Prostate gland (tissue), 2 donors: ENCODE data around the gene MYO1G.

ENCODE experiments used
- CTCF ChIP-seq, 4 experiments: fragments of 200-600 bp in 2 of 4; fragments of 450-650 bp in 2 of 4; sonication (generic) in 2 of 4; IDR thresholded peaks; 1 replicate in 3 of 4; 2 replicates in 1 of 4; pipeline ENCODE4 v1.5.1; 2016 to 2019; ENCODE audit warnings: antibody characterized with exemption in 4 of 4, mild to moderate bottlenecking in 2 of 4, moderate library complexity in 2 of 4
- POLR2A ChIP-seq: fragments of 450-650 bp; IDR thresholded peaks from one replicate; pipeline ENCODE4 v1.6.1; 2016; ENCODE audit warnings: antibody characterized with exemption, mild to moderate bottlenecking

DNA sequence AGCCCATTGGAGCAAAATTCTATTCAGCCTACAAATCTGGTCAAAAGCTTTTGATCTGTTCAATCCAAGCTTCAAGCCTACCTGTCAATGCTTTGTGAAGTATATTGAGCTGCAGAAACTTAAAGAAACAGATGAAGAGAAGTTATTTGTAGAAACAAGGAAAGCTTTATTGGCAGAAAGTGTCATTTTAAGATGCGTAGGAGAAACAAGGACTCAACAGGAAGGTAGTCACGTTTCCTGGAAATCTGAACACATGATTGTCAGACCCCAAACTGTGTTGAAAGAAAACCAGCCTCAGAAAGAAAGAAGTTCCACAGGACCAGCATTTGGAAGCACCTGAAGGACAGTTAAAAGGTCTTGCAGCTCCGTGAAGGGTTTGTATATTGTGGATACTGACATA, 58.7 kb downstream of the MYO1G start:
- TF ChIP-seq POLR2A (no peak), CTCF (IDR thresholded peaks at IDR 0.05) (no peak)
